K562 (cell line): ENCODE data around the gene ZNF428. TPM values are rescaled to one million over a fixed set of nuclear protein-coding genes. Genes with fewer than 3 reads are reported as not detected.

Source experiments
- ATAC-seq: fragments of 200-7000 bp; cut with Tn5 transposase; 3 replicates; pipeline ENCODE4 v1.9.1; 2020; ENCODE audit warnings: moderate library complexity
- BruUV-seq: library from RNA; stranded (reverse); fragments of 400-500 nt; replicated peaks from 2 replicates; lab custom pipeline; 2021; lab: Mats Ljungman, UMichigan
- CTCF ChIA-PET: fragments of 300-600 bp; formaldehyde crosslinking; extraction: SDS; loops from one replicate; lab custom pipeline; 2021; ENCODE audit warnings: low intra/inter-chr PET ratio; lab: Yijun Ruan, JAX
- POLR2A ChIA-PET: fragments of 300-600, 350-650 bp; sonication (Branson Sonifier 250); formaldehyde crosslinking; extraction: SDS; loops from one replicate; lab custom pipeline; 2021; ENCODE audit warnings: antibody characterized with exemption, inconsistent platforms; lab: Yijun Ruan, JAX
- DNase-seq, 4 experiments: peaks; one replicate each; pipeline versions ENCODE4 v3.0.0 to v3.0.0-alpha.2; 2011 to 2018; ENCODE audit warnings: low spot score in 3 of 4, mixed read lengths in 3 of 4; ENCODE audit errors: extremely low read depth in 1 of 4
- FAIRE-seq: peaks from 2 replicates; lab custom pipeline; 2011; peaks lifted over from hg19 to GRCh38; lab: Jason Lieb, UNC
- H2AFZ ChIP-seq: 2 replicates; pipeline ENCODE4 v1.6.0; 2011; ENCODE audit warnings: low read depth, low read length, control low read depth, inconsistent platforms
- H3K27ac ChIP-seq: fragments of 200-600 bp; 3 replicates; pipeline ENCODE4 v1.8.0; 2011; ENCODE audit warnings: low read depth, mild to moderate bottlenecking, control low read depth, inconsistent platforms, low read length, moderate library complexity, mixed read lengths; ENCODE audit errors: extremely low read depth
- H3K27me3 ChIP-seq, 2 experiments: fragments of 300-600 bp in 1 of 2; 2 replicates in 1 of 2; 3 replicates in 1 of 2; pipeline versions ENCODE4 v1.6.0 to v1.8.0; 2011; ENCODE audit warnings: inconsistent platforms in 2 of 2, low read length in 2 of 2, mild to moderate bottlenecking in 1 of 2, mixed read lengths in 1 of 2, moderate library complexity in 1 of 2; ENCODE audit not compliant: control insufficient read depth in 2 of 2, insufficient read depth in 2 of 2
- H3K36me3 ChIP-seq: fragments of 300-600 bp; 3 replicates; pipeline ENCODE4 v1.8.0; 2011; ENCODE audit warnings: mild to moderate bottlenecking, low read length, inconsistent platforms; ENCODE audit not compliant: control insufficient read depth, insufficient read depth
- H3K4me1 ChIP-seq, 2 experiments: fragments of 200-600 bp in 1 of 2; replicated peaks in 1 of 2; 2 replicates in 1 of 2; 3 replicates in 1 of 2; pipeline versions ENCODE4 v1.5.1 to v1.8.0; 2011; ENCODE audit warnings: inconsistent platforms in 2 of 2, low read length in 2 of 2, mild to moderate bottlenecking in 1 of 2, mixed read lengths in 1 of 2, moderate library complexity in 1 of 2; ENCODE audit not compliant: control insufficient read depth in 2 of 2, insufficient read depth in 2 of 2
- H3K4me2 ChIP-seq: 2 replicates; pipeline ENCODE4 v1.6.1; 2011; ENCODE audit warnings: low read length, control low read depth, inconsistent platforms, mixed read lengths; ENCODE audit not compliant: insufficient read depth
- H3K4me3 ChIP-seq: fragments of 200-600 bp; sonication (generic), shearing (Covaris generic); 2 replicates; pipeline ENCODE4 v1.5.1; 2016; ENCODE audit warnings: control low read depth, inconsistent platforms
- H3K79me2 ChIP-seq: fragments of 200-600 bp; 3 replicates; pipeline ENCODE4 v1.8.0; 2011; ENCODE audit warnings: low read length, inconsistent platforms; ENCODE audit not compliant: control insufficient read depth, insufficient read depth
- H3K9ac ChIP-seq, 2 experiments: 2 replicates each; pipeline versions ENCODE4 v1.6.0 to v1.6.1; 2011; ENCODE audit warnings: low read depth in 2 of 2, low read length in 2 of 2, control low read depth in 1 of 2, inconsistent platforms in 1 of 2, mild to moderate bottlenecking in 1 of 2, mixed read lengths in 1 of 2; ENCODE audit not compliant: insufficient read depth in 1 of 2
- H3K9me1 ChIP-seq: one replicate; pipeline ENCODE4 v1.6.0; 2011; ENCODE audit warnings: inconsistent platforms, mild to moderate bottlenecking, low read length, moderate library complexity; ENCODE audit not compliant: control insufficient read depth, insufficient read depth
- H3K9me3 ChIP-seq: replicated peaks from 2 replicates; pipeline ENCODE4 v1.5.1; 2011; ENCODE audit warnings: low read depth, low read length, inconsistent platforms; ENCODE audit not compliant: control insufficient read depth, insufficient read depth
- H4K20me1 ChIP-seq: replicated peaks from 2 replicates; pipeline ENCODE4 v1.6.1; 2011; ENCODE audit warnings: low read length, inconsistent platforms, mixed read lengths; ENCODE audit not compliant: control insufficient read depth, insufficient read depth
- BHLHE40 ChIP-seq: IDR thresholded peaks from 2 replicates; pipeline ENCODE4 v1.6.1; 2011; ENCODE audit warnings: low read length, improper control_type of control experiment
- CXXC5 ChIP-seq: fragments of 250-450 bp; sonication (Bioruptor Pico); IDR thresholded peaks from 2 replicates; pipeline ENCODE4 v1.8.0; 2022; ENCODE audit warnings: inconsistent platforms, mild to moderate bottlenecking, moderate library complexity
- MNT ChIP-seq, 2 experiments: fragments of 450-650 bp; conservative IDR thresholded peaks; 2 replicates each; pipeline ENCODE4 v1.6.1; 2017; ENCODE audit warnings: mild to moderate bottlenecking in 2 of 2, moderate library complexity in 2 of 2
- POLR3G ChIP-seq: IDR thresholded peaks from 2 replicates; pipeline ENCODE4 v1.6.1; 2011; ENCODE audit not compliant: insufficient read length, insufficient replicate concordance; ENCODE audit errors: extremely low read depth
- RERE ChIP-seq: sonication (generic); formaldehyde crosslinking; IDR thresholded peaks from 2 replicates; pipeline ENCODE4 v1.8.0; 2023; ENCODE audit warnings: missing genetic modification reagents, mild to moderate bottlenecking, borderline replicate concordance
- ZFP30 ChIP-seq: fragments of 250-450 bp; sonication (Bioruptor Pico); IDR thresholded peaks from 2 replicates; pipeline ENCODE4 v1.8.0; 2022; ENCODE audit warnings: moderate library complexity, mild to moderate bottlenecking, inconsistent platforms, borderline replicate concordance
- ZNF444 ChIP-seq: fragments of 250-450 bp; sonication (Bioruptor Pico); IDR thresholded peaks from 2 replicates; pipeline ENCODE4 v1.4.0; 2020; ENCODE audit warnings: mild to moderate bottlenecking, moderate library complexity
- ZNF592 ChIP-seq: fragments of 450-650 bp; IDR thresholded peaks from 2 replicates; pipeline ENCODE4 v1.6.1; 2017; ENCODE audit warnings: antibody characterized with exemption, mild to moderate bottlenecking
- WGBS: fragments of 100-300 bp; shearing (Covaris generic); methylation state at CpG from one replicate; pipeline ENCODE4 v1.1.6; 2016; ENCODE audit warnings: low coverage, mixed read lengths; ENCODE audit not compliant: insufficient coverage; ENCODE audit errors: missing lambda C conversion rate; 5-methylcytosine and 5-hydroxymethylcytosine counted together
- in situ Hi-C: fragments of 300-500 bp; cut with MboI; formaldehyde crosslinking; loops from 4 replicates; pipeline ENCODE4 v1.15.0; 2018; ENCODE audit warnings: inconsistent platforms, mixed read lengths
- intact Hi-C: fragments of 100-400 bp; cut with micrococcal nuclease; formaldehyde crosslinking; loops from 2 replicates; pipeline ENCODE4 v1.14.2; 2022
- polyA plus RNA-seq, 8 experiments: library from polyadenylated mRNA; depleted of rRNA in 4 of 8; stranded (reverse) in 5 of 8; unstranded in 3 of 8; fragments of >200 nt; fragmentation: Nextera tagmentation in 2 of 8; fragmentation: Illumina TruSeq in 1 of 8; extraction: Ambion mirVana in 2 of 8; extraction: Trizol in 1 of 8; gene quantifications; 2 replicates each; pipeline versions ENCODE4 v1.2.1 to v1.2.3, GENCODE V29; 2011 to 2014; ENCODE audit warnings: inconsistent platforms in 1 of 8, missing spikeins in 1 of 8
- total RNA-seq, 7 experiments: library from RNA; depleted of rRNA in 6 of 7; stranded (reverse); fragments of >200 nt in 6 of 7; fragmentation: Illumina TruSeq in 2 of 7; extraction: Trizol in 2 of 7; gene quantifications; 2 replicates each; pipeline versions ENCODE4 v1.2.1 to v1.2.3, GENCODE V29; 2011 to 2021; ENCODE audit warnings: low replicate concordance in 1 of 7

ZNF428 gene
- total and polyA plus RNA-seq, 9 of the 15 experiments (the other 6 are each of a cell fraction or from before 2014, with no cell fraction given): 0.15 to 85.7 (median 15.9) TPM

- TF ChIP-seq ZFP30 (CRISPR knock-in tag) (no peak), ZNF444 (CRISPR knock-in tag) (no peak)
Observed at GRCh38 chr19:43582495-43582894, 36.9 kb downstream of the ZNF428 start (continued).

- Histone ChIP-seq H3K27ac (no peak overlapping the region), H3K4me2 (peak overlapping the region; percentile 13; the same call in 1 of the 2 replicates), H3K79me2 (no peaks in the 10 kb centered on the region), H3K4me3 (no peak overlapping the region), H3K9ac (peak overlapping the region; percentile 12 to 84; a peak in 3 of 4 replicates), H3K27me3 (no peaks in the 10 kb centered on the region; a peak in 1 of 5 replicates), H3K9me3 (no peaks in the 10 kb centered on the region), H3K9me1 (no peaks in the 10 kb centered on the region), H4K20me1 (no peaks in the 10 kb centered on the region), H2AFZ (peak overlapping the region; percentile 70), H3K4me1 (peaks cover 10 to 15% of the 10 kb centered on the region in 2 experiments; a peak in 4 of 5 replicates), H3K36me3 (no peaks in the 10 kb centered on the region)
- intact Hi-C loops (no loop called here), in situ Hi-C loops (no loop called here)
- WGBS: 39% methylated on average over 7 of the region's 7 CpGs
- ATAC-seq: peak; percentile 48
- DNase-seq: no peak
- ChIA-PET CTCF (no interaction called here), POLR2A (interaction anchor here (0.9 kb wide), 1 partner anchor 13 kb away, joined by 3 read pairs; no protein-coding TSS in a partner anchor)
- no TSS peak for BruUV-seq
- peak; percentile 72 for FAIRE-seq
- peak; percentile 45; the same call in 1 of the 2 replicates for TF ChIP-seq CXXC5 (CRISPR knock-in tag)
- 0 out of 4 replicates have a peak, but pooled peaks of 1 of the 2 experiments have one; percentile 15 for TF ChIP-seq MNT (conservative IDR thresholded peaks at IDR 0.05)
- TF ChIP-seq RERE: no peak
- TF ChIP-seq ZNF592: 0 out of 2 replicates have a peak, but pooled peaks have one; percentile 25
- TF ChIP-seq BHLHE40: peak; percentile 76
- no peak for TF ChIP-seq POLR3G
Observed at GRCh38 chr19:43581467-43581866, 38.0 kb downstream of the ZNF428 start.
